Stimulated activated CD4-positive, alpha-beta T cell treated with anti-CD3 and anti-CD28 coated beads, Interleukin-2, amount 100 ng/mL, for 4 hours (primary cell): Measurements from ENCODE around the gene NFATC1.

Experiments
- DNase-seq: peaks from one replicate; pipeline ENCODE4 v3.0.0-alpha.2; 2020; ENCODE audit warnings: low read depth

The NFATC1 gene

DNA sequence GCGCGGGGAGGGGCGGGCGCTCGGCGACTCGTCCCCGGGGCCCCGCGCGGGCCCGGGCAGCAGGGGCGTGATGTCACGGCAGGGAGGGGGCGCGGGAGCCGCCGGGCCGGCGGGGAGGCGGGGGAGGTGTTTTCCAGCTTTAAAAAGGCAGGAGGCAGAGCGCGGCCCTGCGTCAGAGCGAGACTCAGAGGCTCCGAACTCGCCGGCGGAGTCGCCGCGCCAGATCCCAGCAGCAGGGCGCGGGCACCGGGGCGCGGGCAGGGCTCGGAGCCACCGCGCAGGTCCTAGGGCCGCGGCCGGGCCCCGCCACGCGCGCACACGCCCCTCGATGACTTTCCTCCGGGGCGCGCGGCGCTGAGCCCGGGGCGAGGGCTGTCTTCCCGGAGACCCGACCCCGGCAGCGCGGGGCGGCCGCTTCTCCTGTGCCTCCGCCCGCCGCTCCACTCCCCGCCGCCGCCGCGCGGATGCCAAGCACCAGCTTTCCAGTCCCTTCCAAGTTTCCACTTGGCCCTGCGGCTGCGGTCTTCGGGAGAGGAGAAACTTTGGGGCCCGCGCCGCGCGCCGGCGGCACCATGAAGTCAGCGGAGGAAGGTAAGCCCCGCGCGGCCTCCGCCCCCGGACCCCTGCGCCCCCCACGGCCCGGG lies at the start of gene NFATC1:
TSS of gene NFATC1 (plus strand) at position 170 of the 644 bp plus-strand sequence. CDS start at position 465, 295 bp downstream.
- peak; percentile 89 for DNase-seq

DNA sequence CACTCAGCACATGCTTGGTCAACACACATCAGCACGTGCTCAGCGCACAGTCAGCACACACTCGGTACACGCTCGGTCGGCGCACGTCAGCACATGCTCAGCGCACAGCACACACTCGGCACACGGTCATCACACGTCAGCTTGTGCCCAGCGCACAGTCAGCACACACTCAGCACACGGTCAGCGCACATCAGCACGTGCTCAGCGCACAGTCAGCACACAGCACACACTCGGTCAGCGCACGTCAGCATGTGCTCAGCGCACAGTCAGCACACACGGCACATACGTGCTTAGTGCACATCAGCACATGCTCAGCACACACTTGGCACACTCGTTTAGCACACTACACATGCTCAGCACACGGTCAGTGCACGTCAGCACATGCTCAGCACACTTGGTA lies 49.7 kb upstream of the NFATC1 start:
- DNase-seq, result no peak

DNA sequence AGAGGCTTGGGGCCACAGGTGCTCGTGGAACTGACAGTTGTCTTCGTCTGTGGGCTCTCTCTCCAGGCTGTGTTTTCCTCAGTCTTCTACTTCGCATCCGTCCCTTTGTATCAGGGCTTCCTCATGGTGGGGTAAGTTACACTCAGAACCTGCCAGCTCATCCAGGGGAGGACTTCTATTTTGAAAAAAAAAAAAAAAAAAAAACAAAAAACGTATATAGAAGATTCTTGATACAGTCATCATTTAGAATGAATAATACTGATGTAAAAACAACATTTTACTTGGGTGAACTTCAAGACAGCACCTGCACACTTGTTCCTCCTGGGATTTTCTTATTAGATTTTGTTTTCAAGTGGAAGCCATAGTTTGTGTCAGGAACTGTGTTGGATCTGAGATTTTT lies 47.7 kb upstream of the NFATC1 start:
- DNase-seq, result no peak

DNA sequence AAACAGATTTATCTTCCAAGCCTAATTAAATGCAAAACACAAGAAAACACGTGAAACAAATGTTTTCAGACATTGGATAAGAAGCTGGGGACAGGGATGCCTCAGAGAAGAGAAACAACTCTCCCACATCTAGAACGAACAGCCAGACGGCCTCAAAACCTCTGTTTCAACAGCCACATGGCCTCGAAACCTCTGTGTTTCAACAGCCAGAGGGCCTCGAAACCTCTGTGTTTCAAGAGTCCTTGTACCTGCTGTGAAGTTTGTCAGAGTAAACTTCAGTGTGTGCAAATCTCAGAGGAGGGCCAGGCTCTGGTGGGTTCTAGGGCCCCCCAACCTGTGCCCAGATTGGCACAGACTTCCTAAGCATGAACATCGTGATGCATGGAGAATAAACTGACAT lies 43.3 kb upstream of the NFATC1 start:
- DNase-seq, result no peak

GRCh38 chr18:79353267-79353666 lies 42.5 kb upstream of the NFATC1 start:
- no peak for DNase-seq

- no peak for DNase-seq
Observed at GRCh38 chr18:79354350-79354749, 41.4 kb upstream of the NFATC1 start.

GRCh38 chr18:79355433-79356335 lies 40.0 kb upstream of the NFATC1 start:
- no peak for DNase-seq

GRCh38 chr18:79356435-79356834 lies 39.3 kb upstream of the NFATC1 start:
- DNase-seq, result no peak

DNA sequence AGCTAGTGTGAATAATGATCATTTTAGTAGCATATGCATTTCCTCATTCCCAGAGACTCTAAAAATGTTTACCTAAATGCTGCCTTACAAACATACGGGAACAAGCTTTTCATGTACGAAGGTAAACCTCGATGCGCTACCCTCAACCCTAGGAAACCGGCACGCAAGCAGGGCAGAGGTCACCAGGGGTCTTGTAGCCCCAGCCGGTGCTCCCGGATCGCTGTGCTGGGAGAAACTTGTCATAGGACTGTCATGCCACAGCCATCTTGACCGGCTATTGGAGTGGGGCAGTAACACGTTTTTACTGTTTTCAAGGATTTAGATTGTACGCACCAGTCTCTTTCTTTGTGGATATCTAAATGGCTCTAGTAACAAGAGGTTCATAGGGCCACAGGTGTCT lies 34.8 kb upstream of the NFATC1 start:
- no peak for DNase-seq

DNA sequence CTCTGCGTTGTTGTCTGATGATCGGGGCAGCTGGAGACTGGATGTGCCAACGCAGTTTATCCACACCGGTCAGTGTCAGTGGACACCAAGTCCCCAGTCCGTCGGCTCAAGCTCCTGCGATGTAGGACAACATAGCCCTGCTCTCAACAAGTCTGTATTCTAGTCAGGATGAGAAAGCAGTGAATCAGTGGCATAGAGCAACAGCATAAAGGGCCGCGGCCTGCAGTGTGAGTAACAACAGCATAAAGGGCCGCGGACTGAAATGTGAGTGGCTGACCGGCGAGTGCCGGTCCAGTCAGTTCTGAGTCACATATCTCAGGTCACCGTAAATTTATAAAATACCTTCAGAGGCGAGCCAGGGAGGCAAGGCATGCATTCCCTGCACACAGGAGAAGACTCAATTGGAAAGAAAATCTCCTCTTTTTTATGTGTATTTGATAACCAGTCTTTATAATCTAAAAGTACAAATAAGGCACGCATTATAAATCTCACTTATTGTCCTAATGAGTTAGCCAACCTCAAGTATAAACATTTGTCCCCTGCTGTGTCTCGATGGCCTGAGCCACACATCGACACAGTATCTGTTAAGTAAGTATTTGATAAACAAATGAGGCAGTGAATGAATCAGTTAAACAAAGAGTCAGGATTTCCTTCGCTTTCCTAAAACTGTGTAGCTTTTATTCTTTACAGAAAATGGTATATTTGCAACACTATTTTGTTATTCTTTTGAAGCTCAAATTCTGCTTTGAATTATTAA lies 33.8 kb upstream of the NFATC1 start:
- no peak for DNase-seq

GRCh38 chr18:79365701-79366100 lies 30.0 kb upstream of the NFATC1 start:
- no peak for DNase-seq

- DNase-seq, result no peak
Observed at GRCh38 chr18:79366177-79367094, 29.3 kb upstream of the NFATC1 start.

DNA sequence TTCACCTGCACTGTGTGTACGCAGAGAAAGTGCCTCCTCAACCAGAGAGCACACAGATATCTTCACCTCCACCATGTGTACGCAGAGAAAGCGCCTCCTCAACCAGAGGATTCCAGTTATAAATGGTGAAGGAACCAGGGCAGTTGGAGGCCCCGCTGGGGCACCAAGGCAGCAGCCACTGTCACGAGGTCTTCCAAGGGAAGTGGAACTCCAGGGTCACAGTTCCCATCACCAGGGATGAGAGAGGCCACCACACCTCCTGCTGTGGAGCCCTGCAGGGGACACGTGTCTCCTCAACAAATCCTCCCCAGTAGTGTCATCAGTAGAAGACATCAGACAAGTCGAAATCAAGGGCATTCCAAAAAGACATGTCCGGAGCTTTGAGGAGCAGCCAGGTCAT lies 28.2 kb upstream of the NFATC1 start:
- no peak for DNase-seq

DNA sequence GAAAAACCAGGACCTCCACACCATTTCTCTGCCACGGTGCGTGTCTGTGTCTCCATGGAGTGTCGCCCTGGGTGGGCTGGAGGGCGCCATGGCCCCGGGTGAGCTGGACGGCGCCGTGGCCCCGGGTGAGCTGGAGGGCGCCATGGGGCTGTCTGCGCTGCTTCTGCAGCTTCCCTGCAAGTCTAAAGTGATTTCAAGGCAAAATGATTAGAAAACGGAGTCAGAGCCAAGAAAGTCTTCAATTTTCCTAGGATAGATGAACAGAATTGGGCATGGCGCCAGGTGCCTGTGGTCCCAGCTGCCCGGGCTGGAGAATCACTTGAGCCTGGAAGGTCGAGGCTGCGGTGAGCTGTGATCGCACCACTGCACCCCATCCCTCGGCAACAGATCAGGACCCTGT lies 27.7 kb upstream of the NFATC1 start:
- no peak for DNase-seq

DNA sequence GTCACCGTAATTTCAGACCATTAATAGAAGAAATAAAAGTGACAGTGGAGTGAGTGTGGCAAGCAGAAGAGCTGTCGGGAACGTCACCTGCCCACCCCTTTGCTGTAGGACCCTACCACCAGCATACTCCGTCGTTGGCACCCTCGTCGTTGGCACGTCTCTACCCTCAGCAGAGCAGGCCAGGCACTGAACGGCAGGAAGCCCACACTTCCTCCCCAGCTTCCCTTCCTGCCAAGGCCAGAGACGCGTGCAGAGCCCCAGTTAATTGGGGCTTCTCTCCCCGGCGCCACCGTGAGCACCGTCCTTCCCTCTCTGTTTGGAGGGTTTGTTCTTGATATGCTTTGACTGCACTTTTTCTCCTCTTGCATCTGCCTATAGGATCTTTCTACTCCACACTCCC lies 27.0 kb upstream of the NFATC1 start:
- no peak for DNase-seq

- DNase-seq, result no peak
Observed at GRCh38 chr18:79371561-79372121, 24.1 kb upstream of the NFATC1 start.

- no peak for DNase-seq
Observed at GRCh38 chr18:79372461-79372860, 23.3 kb upstream of the NFATC1 start.

- no peak for DNase-seq
Observed at GRCh38 chr18:79372991-79373390, 22.7 kb upstream of the NFATC1 start.

GRCh38 chr18:79373736-79374135 lies 22.0 kb upstream of the NFATC1 start:
- DNase-seq, result no peak

DNA sequence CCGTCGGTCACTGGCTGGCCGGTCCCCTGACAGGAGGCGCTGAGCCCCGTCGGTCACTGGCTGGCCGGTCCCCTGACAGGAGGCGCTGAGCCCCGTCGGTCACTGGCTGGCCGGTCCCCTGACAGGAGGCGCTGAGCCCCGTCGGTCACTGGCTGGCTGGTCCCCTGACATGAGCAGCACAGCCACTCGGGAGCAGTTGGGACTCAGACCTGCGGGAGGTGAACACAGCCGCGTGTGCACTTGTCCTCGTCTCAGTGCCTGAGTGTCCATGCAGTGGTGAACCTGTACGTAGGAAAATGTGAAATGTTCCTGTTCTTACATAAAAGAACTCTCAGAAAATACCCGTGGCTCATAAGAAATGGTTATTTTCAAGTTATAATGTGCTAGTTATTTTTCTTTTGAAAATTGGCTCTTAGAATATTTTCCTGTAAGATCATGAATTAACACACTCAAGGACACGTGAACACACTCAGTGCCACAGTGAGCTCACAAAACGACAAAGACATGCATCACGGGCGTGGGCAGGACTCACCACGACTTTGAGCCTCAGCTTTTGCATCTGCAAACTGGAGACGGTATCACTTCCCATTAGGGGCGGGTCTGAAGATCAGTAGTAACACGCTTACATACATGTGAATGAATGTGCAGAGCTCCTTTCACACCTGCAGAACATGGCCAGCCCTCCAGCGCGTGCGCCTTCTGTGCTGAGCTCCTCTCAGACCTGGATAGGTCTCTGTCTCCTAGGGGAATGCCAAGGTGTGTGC lies 21.1 kb upstream of the NFATC1 start:
- no peak for DNase-seq
